ENCODE results near the gene TTLL11.
"Not testable (repeated sequence)": the region's sequence is repeated elsewhere in the genome, so short reads cannot be mapped to it uniquely, and the experiment has no call there.

Gene TTLL11

GRCh38 chr9:122125509-122126330 is 32.6 kb upstream of the TTLL11 start:
- DNase-seq: no peak

DNA sequence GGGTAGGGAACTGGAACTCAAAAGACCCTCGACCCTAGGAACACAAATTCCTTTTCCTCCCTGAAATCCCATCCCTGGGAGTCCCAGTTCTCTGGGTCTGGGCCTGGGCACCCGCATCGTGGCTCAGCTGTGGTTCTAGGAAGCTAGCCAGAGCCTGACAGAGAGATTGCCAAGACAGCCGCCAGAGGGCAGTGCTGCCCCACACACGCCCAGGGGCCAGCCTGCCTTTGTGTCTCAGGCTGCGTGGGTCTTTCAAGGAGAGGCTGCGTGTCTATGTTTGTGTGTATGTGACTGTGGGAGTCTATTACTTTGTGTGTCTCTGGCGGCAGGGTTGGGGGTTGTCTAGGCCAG is 32.0 kb upstream of the TTLL11 start:
- peak; percentile 72 for DNase-seq

DNA sequence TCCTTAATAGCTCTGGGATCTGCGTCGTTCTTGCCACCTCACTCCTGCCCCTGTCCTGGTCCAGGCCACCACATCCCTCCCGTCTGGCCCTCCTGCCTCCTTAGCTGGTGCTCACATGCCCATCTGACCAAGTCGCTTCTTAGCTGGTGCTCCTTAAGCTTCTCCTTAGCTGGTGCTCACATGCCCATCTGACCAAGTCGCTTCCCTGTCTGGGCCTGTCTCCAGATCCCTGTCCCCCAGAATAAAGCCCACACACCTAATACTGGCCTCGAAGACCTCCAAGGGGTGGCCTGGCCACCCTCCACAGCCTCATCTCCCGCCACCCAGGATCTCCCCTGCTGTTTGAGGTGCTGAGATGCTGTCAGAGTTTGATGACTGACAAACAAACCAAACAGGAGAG is 31.4 kb upstream of the TTLL11 start:
- no peak for DNase-seq

DNA sequence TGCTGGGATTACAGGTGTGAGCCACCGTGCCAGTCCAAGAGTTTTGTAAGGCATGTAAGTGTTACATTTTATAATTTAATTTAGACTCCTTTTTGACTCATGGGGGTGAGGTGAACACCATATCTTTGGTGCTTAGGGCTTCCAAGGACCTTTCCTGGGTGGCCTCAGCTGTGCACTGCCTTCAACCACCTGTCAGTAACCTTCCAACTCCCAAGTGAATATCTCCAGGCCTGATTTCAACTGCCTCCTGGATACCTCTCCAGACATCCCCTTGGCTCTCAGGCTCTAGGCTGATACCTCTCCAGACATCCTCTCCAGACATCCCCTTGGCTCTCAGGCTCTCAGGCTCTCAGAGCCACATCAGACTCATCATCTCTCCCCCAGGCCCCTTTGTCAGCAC is 30.9 kb upstream of the TTLL11 start:
- DNase-seq: no peak

DNA sequence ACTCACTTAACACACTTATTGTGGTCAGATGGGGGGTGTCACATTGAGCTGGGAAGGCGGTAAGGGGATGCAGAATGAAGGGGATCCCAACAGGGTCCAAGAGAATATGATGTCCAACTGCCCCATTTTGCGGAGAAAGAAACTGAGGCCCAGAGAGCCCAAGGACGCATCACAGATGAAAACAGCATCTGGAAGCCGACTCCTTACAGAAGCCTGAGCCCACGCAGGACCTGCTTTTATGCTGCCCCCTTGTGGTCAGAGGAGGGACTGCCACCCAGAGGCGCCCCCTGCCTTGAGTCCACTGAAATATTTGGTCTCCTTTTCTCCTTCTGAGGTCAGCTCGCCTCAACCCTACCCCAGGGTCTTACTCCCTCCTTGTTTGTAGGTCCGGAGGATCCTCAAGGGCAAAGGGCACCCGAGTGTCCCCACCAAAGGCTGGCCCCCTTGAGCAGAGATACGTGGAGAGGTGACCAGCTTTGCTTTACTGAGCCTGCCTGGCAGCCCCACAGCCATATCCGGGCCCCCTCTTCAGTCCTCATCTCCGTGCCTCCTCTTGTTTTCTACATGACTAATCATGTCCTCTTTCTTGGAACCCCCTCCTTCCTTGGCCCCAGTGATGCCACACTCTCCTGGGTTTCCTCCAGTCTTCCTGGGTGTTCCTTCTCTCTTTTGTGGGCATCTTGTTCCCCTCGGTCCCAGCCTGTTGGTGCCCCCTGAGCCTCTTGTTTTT is 30.0 kb upstream of the TTLL11 start:
- DNase-seq: peak; percentile 58

GRCh38 chr9:122122468-122122867 is 29.4 kb upstream of the TTLL11 start:
- DNase-seq: no peak

DNA sequence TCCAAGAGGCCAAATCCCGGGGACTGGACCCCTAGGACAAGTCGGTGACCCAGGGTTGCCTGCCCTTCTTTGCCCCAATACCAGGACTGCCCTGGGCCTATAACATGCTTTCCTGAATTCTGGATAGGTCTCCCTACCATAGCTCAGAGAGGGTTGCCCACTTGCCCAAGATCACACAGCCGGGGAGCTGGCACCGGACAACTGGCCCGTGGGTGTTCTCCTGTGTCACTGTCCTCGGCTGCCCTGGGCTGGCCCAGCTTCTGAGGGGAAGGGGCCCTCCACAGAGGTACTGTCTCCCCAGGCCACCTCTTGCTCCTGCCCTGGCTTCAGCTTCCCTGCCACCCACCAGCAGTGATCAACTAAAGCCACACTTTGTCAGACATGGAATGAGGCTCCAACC is 28.8 kb upstream of the TTLL11 start:
- DNase-seq: no peak

- no peak for DNase-seq
These were observed 28.3 kb upstream of the TTLL11 start for GRCh38 chr9:122121391-122121790.

DNA sequence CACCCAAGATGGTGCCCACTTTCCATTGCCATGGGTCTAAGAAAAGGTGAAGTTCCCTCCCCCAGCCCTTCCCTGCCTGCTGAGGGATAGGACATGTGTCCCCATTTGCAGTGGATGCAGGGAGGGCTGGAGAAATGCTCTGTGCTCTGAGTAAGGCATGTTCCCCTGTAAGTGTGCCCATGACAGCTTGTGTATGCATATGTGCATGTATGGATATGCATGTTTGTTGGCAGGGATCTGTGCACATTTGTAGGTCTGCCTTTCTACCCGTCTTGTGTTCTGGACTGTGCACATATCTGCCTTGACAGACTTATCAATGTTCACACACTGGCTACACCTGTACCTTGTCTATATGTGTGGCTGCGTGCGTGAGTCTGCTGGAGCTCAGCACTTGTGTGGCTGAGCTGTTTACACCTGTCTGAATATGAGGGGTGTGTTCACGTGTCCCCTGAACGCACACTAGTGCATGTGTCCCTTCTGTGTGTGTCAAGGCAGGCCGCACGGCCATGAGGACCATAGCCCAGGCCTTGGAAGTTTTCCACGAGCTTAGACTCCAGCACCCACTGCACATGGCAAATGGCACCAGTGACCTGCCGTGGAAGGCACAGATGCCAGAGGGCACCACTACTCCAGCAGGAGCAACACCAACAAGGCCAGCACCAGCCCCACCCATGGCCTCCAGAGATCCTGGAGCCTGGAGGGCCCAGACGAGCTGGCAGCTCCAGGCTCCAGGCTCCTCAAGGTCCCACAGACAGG is 27.4 kb upstream of the TTLL11 start:
- DNase-seq: no peak

DNA sequence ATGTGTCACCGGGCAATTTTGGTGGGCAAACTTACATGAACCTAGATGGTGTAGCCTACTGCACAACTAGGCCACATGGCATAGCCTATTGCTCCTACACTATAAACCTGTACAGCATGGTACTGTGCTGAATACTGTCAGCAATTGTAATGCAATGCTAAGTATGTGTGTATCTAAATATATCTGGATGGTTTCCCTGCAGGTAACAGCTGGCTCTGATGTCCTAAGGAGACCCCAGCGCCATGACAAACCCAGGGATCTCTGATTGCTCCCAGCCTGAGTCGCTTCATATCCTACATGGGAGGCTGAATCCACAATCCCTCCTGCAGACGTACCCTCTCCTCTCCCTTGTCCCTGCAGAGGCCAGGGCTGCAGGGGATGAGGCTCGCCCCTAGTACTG is 26.6 kb upstream of the TTLL11 start:
- DNase-seq: no peak

- DNase-seq: no peak
These were observed 26.0 kb upstream of the TTLL11 start for GRCh38 chr9:122119166-122119521.

DNA sequence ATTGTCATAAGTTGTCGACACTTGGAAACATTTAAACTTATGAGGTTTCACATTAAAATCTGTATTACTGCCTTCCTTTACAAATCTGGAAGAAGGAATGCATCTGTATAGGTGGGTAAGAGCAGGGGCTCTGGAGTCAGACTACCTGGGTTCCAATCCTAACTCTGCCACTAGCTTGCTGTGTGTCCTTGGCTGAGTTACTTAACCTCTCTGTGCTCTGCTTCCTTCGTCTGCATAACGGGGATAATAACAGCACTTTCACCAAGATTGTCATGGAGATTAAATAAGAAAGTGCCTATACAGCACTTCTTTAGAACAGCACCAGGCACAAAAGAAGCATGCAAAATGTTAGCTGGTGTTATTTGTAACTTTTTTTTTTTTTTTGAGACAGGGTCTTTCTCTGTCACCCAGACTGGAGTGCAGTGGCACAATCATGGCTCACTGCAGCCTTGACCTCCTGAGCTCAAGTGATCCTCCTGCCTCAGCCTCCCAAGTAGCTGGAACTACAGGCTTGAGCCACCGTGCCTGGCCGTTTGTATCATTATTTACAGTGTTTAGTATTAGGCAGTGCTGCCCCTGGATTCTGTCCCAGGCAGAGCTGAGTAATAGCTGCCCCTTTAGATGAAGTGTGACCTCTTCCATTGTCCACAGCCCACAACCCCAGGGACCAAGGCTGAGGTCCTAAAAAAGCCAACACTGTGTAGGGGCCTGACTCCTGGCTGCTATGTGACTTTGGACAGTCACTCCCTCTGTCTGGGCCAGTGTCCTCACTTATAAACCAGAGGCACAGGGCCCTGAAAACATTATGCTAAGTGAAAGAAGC is 25.4 kb upstream of the TTLL11 start:
- DNase-seq: no peak

DNA sequence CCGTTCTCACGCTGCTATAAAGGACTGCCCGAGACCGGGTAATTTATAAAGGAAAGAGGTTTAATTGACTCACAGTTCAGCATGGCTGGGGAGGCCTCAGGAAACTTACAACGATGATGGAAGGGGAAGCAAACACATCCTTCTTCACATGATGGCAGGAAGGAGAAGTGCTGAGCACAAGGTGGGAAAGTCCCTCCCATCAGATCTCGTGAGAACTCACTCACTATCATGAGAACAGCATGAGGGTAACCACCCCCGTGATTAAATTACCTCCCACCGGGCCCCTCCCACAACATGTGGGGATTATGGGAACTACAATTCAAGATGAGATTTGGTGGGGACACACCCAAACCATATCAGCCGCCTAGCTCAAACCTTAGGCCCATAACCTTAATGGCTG is 24.1 kb upstream of the TTLL11 start:
- not testable (repeated sequence) for DNase-seq

GRCh38 chr9:122116448-122117173 is 23.5 kb upstream of the TTLL11 start:
- DNase-seq: no peak

GRCh38 chr9:122116040-122116439 is 22.9 kb upstream of the TTLL11 start:
- DNase-seq: no peak

GRCh38 chr9:122115176-122116035 is 22.3 kb upstream of the TTLL11 start:
- no peak for DNase-seq

- DNase-seq: no peak
These were observed 20.5 kb upstream of the TTLL11 start for GRCh38 chr9:122113574-122113973.

GRCh38 chr9:122112238-122112637 is 19.1 kb upstream of the TTLL11 start:
- no peak for DNase-seq

- DNase-seq: no peak
These were observed 18.4 kb upstream of the TTLL11 start for GRCh38 chr9:122111413-122112085.

- no peak for DNase-seq
These were observed 17.2 kb upstream of the TTLL11 start for GRCh38 chr9:122110100-122110833.
